Tibial nerve (tissue), 4 donors: ENCODE data around the gene UNC79. TPM values are rescaled to one million over a fixed set of nuclear protein-coding genes. Genes with fewer than 3 reads are reported as not detected.

Experiments used
- DNase-seq, 2 donors: peaks; one replicate each; pipeline ENCODE4 v3.0.0-alpha.2; 2019; ENCODE audit warnings: low spot score in 2 of 2
- H3K27ac ChIP-seq, 4 donors: fragments of 200-600 bp; sonication (generic) in 3 of 4; one replicate each; pipeline ENCODE4 v1.5.1; 2017 to 2019; ENCODE audit warnings: mild to moderate bottlenecking in 1 of 4
- H3K27me3 ChIP-seq, 2 donors: fragments of 200-600 bp; sonication (generic) in 1 of 2; one replicate each; pipeline versions ENCODE4 v1.5.1 to v1.6.0; 2017 to 2019
- H3K36me3 ChIP-seq, 3 donors: fragments of 200-600 bp; sonication (generic); one replicate each; pipeline ENCODE4 v1.5.1; 2018 to 2019
- H3K4me1 ChIP-seq, 4 donors: fragments of 200-600 bp; sonication (generic) in 3 of 4; one replicate each; pipeline ENCODE4 v1.5.1; 2017 to 2019
- H3K4me3 ChIP-seq, 4 donors: fragments of 200-600 bp; sonication (generic) in 3 of 4; one replicate each; pipeline ENCODE4 v1.5.1; 2017 to 2019; ENCODE audit warnings: mild to moderate bottlenecking in 1 of 4, moderate library complexity in 1 of 4
- H3K9me3 ChIP-seq, 4 donors: fragments of 200-600 bp; sonication (generic) in 3 of 4; one replicate each; pipeline ENCODE4 v1.5.1; 2017 to 2019
- CTCF ChIP-seq, 5 experiments: fragments of 200-600 bp in 3 of 5; fragments of 450-650 bp in 2 of 5; sonication (generic) in 3 of 5; IDR thresholded peaks; one replicate each; pipeline ENCODE4 v1.5.1; 2016 to 2019; ENCODE audit warnings: antibody characterized with exemption in 5 of 5, mild to moderate bottlenecking in 3 of 5, moderate library complexity in 2 of 5
- EP300 ChIP-seq, 2 donors: sonication (generic); formaldehyde crosslinking; IDR thresholded peaks; one replicate each; pipeline ENCODE4 v1.6.1; 2017; ENCODE audit warnings: antibody characterized with exemption in 2 of 2, mild to moderate bottlenecking in 1 of 2
- POLR2A ChIP-seq, 2 donors: fragments of 450-650 bp; IDR thresholded peaks; one replicate each; pipeline ENCODE4 v1.6.1; 2017; ENCODE audit warnings: antibody characterized with exemption in 2 of 2, mild to moderate bottlenecking in 2 of 2, moderate library complexity in 2 of 2
- WGBS, 2 donors: methylation state at CpG; one replicate each; pipeline ENCODE4 v1.1.5; 2018; 5-methylcytosine and 5-hydroxymethylcytosine counted together
- total RNA-seq, 4 donors: library from RNA; depleted of rRNA; stranded (reverse); fragments of >200 nt; gene quantifications; one replicate each; pipeline ENCODE4 v1.1.0, GENCODE V29; 2016

Gene UNC79
- total RNA-seq, 4 donors from 2014 or later = under 0.01 to 1.3 (median 0.21) TPM; not detected in 1

GRCh38 chr14:93733231-93733630, 302.5 kb downstream of the UNC79 start:
- Histone ChIP-seq H3K4me1 (peaks cover 0 to 57% (median 0%) of the 10 kb centered on the region in 4 donors), H3K9me3 (no peaks in the 10 kb centered on the region), H3K27me3 (no peaks in the 10 kb centered on the region), H3K4me3 (no peak overlapping the region), H3K27ac (peak overlapping the region in 2 of 4 donors; percentile 50 to 51), H3K36me3 (peaks cover 0 to 29% (median 0%) of the 10 kb centered on the region in 3 donors)
- DNase-seq = no peak
- no peak for TF ChIP-seq POLR2A (IDR thresholded peaks at IDR 0.05)
- no peak for TF ChIP-seq CTCF (IDR thresholded peaks at IDR 0.05)
- TF ChIP-seq EP300 (IDR thresholded peaks at IDR 0.05) = no peak
- WGBS, 2 donors = 65 to 70% methylated on average over 11 of the region's 11 CpGs

GRCh38 chr14:93733631-93734030, 302.9 kb downstream of the UNC79 start:
- 56 to 64% methylated on average over 6 of the region's 6 CpGs for WGBS, 2 donors
- Histone ChIP-seq H3K4me1 (peaks cover 0 to 56% (median 0%) of the 10 kb centered on the region in 4 donors), H3K36me3 (peaks cover 0 to 25% (median 0%) of the 10 kb centered on the region in 3 donors), H3K4me3 (no peak overlapping the region), H3K9me3 (no peaks in the 10 kb centered on the region), H3K27me3 (no peaks in the 10 kb centered on the region), H3K27ac (peak overlapping the region in 2 of 4 donors; percentile 51 to 67)
- no peak for DNase-seq
- no peak for TF ChIP-seq CTCF (IDR thresholded peaks at IDR 0.05)
- TF ChIP-seq EP300 (IDR thresholded peaks at IDR 0.05) = no peak
- TF ChIP-seq POLR2A (IDR thresholded peaks at IDR 0.05) = no peak

GRCh38 chr14:93734086-93734822, 303.5 kb downstream of the UNC79 start:
- DNase-seq = no peak
- H3K36me3 ChIP-seq = peaks cover 0 to 18% (median 0%) of the 10 kb centered on the region in 3 donors
- H3K4me3 ChIP-seq = no peak overlapping the region
- H3K9me3 ChIP-seq = no peaks in the 10 kb centered on the region
- TF ChIP-seq POLR2A (IDR thresholded peaks at IDR 0.05) (no peak), CTCF (IDR thresholded peaks at IDR 0.05) (no peak), EP300 (IDR thresholded peaks at IDR 0.05) (no peak)
- peak overlapping the region in 2 of 4 donors; percentile 51 to 67 for H3K27ac ChIP-seq
- H3K27me3 ChIP-seq = no peaks in the 10 kb centered on the region
- 74 to 78% methylated on average over 20 to 25 of the region's 25 CpGs for WGBS, 2 donors
- peaks cover 0 to 52% (median 0%) of the 10 kb centered on the region in 4 donors for H3K4me1 ChIP-seq

- DNase-seq = no peak
- Histone ChIP-seq H3K4me3 (no peak overlapping the region), H3K36me3 (peaks cover 0 to 16% (median 0%) of the 10 kb centered on the region in 3 donors), H3K4me1 (peaks cover 0 to 52% (median 0%) of the 10 kb centered on the region in 4 donors), H3K27me3 (no peaks in the 10 kb centered on the region), H3K9me3 (no peaks in the 10 kb centered on the region), H3K27ac (peak overlapping the region in 2 of 4 donors; percentile 51 to 64)
- WGBS, 2 donors = 83 to 85% methylated on average over 12 of the region's 12 CpGs
- TF ChIP-seq CTCF (IDR thresholded peaks at IDR 0.05) (no peak), POLR2A (IDR thresholded peaks at IDR 0.05) (no peak), EP300 (IDR thresholded peaks at IDR 0.05) (no peak)
These were observed 304.5 kb downstream of the UNC79 start for GRCh38 chr14:93735206-93735605.

- H3K36me3 ChIP-seq = peaks cover 0 to 16% (median 0%) of the 10 kb centered on the region in 3 donors
- no peak overlapping the region for H3K4me3 ChIP-seq
- no peak for TF ChIP-seq EP300 (IDR thresholded peaks at IDR 0.05)
- no peak for TF ChIP-seq POLR2A (IDR thresholded peaks at IDR 0.05)
- TF ChIP-seq CTCF (IDR thresholded peaks at IDR 0.05) = no peak
- no peaks in the 10 kb centered on the region for H3K9me3 ChIP-seq
- peaks cover 0 to 53% (median 3%) of the 10 kb centered on the region in 4 donors for H3K4me1 ChIP-seq
- 66 to 70% methylated on average over 10 of the region's 10 CpGs for WGBS, 2 donors
- H3K27ac ChIP-seq = peak overlapping the region in 2 of 4 donors; percentile 62 to 64
- no peaks in the 10 kb centered on the region for H3K27me3 ChIP-seq
- DNase-seq = no peak
These were observed 305.8 kb downstream of the UNC79 start for GRCh38 chr14:93736378-93737014.
